GM23338 (cell line): ENCODE measurements around the gene LMF2. TPM values are rescaled to one million over a fixed set of nuclear protein-coding genes. Genes with fewer than 3 reads are reported as not detected.

Experiments used
- ATAC-seq: fragments of 200-7000 bp; cut with Tn5 transposase; 3 replicates; pipeline ENCODE4 v1.9.1; 2020
- DNase-seq: peaks from one replicate; pipeline ENCODE4 v3.0.0-alpha.2; 2015; ENCODE audit warnings: low spot score
- H2AFZ ChIP-seq: fragments of 200-600 bp; sonication (generic); 2 replicates; pipeline ENCODE4 v1.8.0; 2016; ENCODE audit warnings: antibody characterized with exemption, mild to moderate bottlenecking, moderate library complexity
- H3F3A ChIP-seq: fragments of 200-600 bp; sonication (generic); replicated peaks from 2 replicates; pipeline ENCODE4 v1.8.0; 2017; ENCODE audit warnings: antibody characterized with exemption, mixed run types, low read depth
- H3K27ac ChIP-seq: fragments of 200-600 bp; sonication (generic); 2 replicates; pipeline ENCODE4 v1.6.1; 2016; ENCODE audit warnings: low read depth
- H3K27me3 ChIP-seq: fragments of 200-600 bp; sonication (generic); 2 replicates; pipeline ENCODE4 v1.8.0; 2016; ENCODE audit warnings: mild to moderate bottlenecking, mixed run types, moderate library complexity; ENCODE audit not compliant: insufficient read depth
- H3K36me3 ChIP-seq: fragments of 200-600 bp; sonication (generic); 2 replicates; pipeline ENCODE4 v1.8.0; 2016; ENCODE audit warnings: mild to moderate bottlenecking; ENCODE audit not compliant: insufficient read depth
- H3K4me1 ChIP-seq: fragments of 200-600 bp; sonication (generic); 2 replicates; pipeline ENCODE4 v1.8.0; 2016; ENCODE audit warnings: mild to moderate bottlenecking, moderate library complexity; ENCODE audit not compliant: insufficient read depth
- H3K4me2 ChIP-seq: fragments of 200-600 bp; sonication (generic); 2 replicates; pipeline ENCODE4 v1.7.1; 2017; ENCODE audit warnings: mixed run types
- H3K4me3 ChIP-seq: fragments of 200-600 bp; sonication (generic); 2 replicates; pipeline ENCODE4 v1.6.1; 2016; ENCODE audit warnings: mixed run types
- H3K79me2 ChIP-seq: fragments of 200-600 bp; sonication (generic); replicated peaks from 2 replicates; pipeline ENCODE4 v1.8.0; 2017; ENCODE audit warnings: mild to moderate bottlenecking; ENCODE audit not compliant: insufficient read depth
- H3K9me2 ChIP-seq: fragments of 200-600 bp; sonication (generic); 2 replicates; pipeline ENCODE4 v1.8.0; 2017; ENCODE audit not compliant: insufficient read depth
- H4K20me1 ChIP-seq: fragments of 200-600 bp; sonication (generic); replicated peaks from 2 replicates; pipeline ENCODE4 v1.8.0; 2017; ENCODE audit warnings: mild to moderate bottlenecking; ENCODE audit not compliant: insufficient read depth
- H3K27ac Mint-ChIP-seq: 2 replicates; pipeline ENCODE4 v1.8.0; 2020; ENCODE audit warnings: inconsistent platforms, mild to moderate bottlenecking, moderate library complexity, mixed read lengths
- H3K27me3 Mint-ChIP-seq: 3 replicates; pipeline ENCODE4 v1.8.0; 2022; ENCODE audit warnings: low read depth, mild to moderate bottlenecking, moderate library complexity, mixed read lengths, inconsistent platforms; ENCODE audit not compliant: insufficient read depth, poor library complexity
- H3K36me3 Mint-ChIP-seq: 3 replicates; pipeline ENCODE4 v1.8.0; 2021; ENCODE audit warnings: low read depth, mild to moderate bottlenecking, inconsistent platforms, moderate library complexity, mixed read lengths
- H3K4me1 Mint-ChIP-seq: 3 replicates; pipeline ENCODE4 v1.8.0; 2020; ENCODE audit warnings: mild to moderate bottlenecking, inconsistent platforms, mixed read lengths
- H3K4me3 Mint-ChIP-seq: 3 replicates; pipeline ENCODE4 v1.8.0; 2021; ENCODE audit warnings: moderate library complexity, mild to moderate bottlenecking, inconsistent platforms, mixed read lengths
- H3K9me3 Mint-ChIP-seq: 3 replicates; pipeline ENCODE4 v1.8.0; 2020; ENCODE audit warnings: moderate library complexity, mild to moderate bottlenecking, inconsistent platforms, mixed read lengths
- CREB1 ChIP-seq: fragments of 250-450 bp; sonication (Bioruptor Pico); IDR thresholded peaks from 2 replicates; pipeline ENCODE4 v1.5.0; 2020; ENCODE audit warnings: low read depth, mild to moderate bottlenecking, moderate library complexity
- ETS1 ChIP-seq: IDR thresholded peaks from 2 replicates; pipeline ENCODE4 v1.6.1; 2016; ENCODE audit warnings: antibody characterized with exemption
- EZH2 ChIP-seq: fragments of 200-600 bp; sonication (generic); IDR thresholded peaks from one replicate; pipeline ENCODE4 v1.8.0; 2017; ENCODE audit warnings: antibody characterized with exemption, mild to moderate bottlenecking, low read depth; ENCODE audit not compliant: unreplicated experiment
- JUNB ChIP-seq: IDR thresholded peaks from one replicate; pipeline ENCODE4 v1.6.1; 2016; ENCODE audit warnings: antibody characterized with exemption; ENCODE audit not compliant: unreplicated experiment
- NANOG ChIP-seq: IDR thresholded peaks from 2 replicates; pipeline ENCODE4 v1.6.1; 2016; ENCODE audit warnings: antibody characterized with exemption, borderline replicate concordance
- POLR2AphosphoS5 ChIP-seq: IDR thresholded peaks from 2 replicates; pipeline ENCODE4 v1.6.1; 2016; ENCODE audit warnings: antibody characterized with exemption, low read depth
- STAT1 ChIP-seq: IDR thresholded peaks from one replicate; pipeline ENCODE4 v1.6.1; 2016; ENCODE audit warnings: antibody characterized with exemption; ENCODE audit not compliant: unreplicated experiment
- ZNF114 ChIP-seq: fragments of 250-450 bp; sonication (Bioruptor Pico); IDR thresholded peaks from 2 replicates; pipeline ENCODE4 v1.5.0; 2020; ENCODE audit warnings: mild to moderate bottlenecking, moderate library complexity
- ZNF331 ChIP-seq: fragments of 250-450 bp; sonication (Bioruptor Pico); IDR thresholded peaks from 2 replicates; pipeline ENCODE4 v1.5.0; 2020; ENCODE audit warnings: low read depth, mild to moderate bottlenecking, moderate library complexity
- polyA plus RNA-seq: library from polyadenylated mRNA; unstranded; fragments of >200 nt; fragmentation: Nextera tagmentation; extraction: Ambion mirVana; gene quantifications from 2 replicates; pipeline ENCODE4 v1.2.1, GENCODE V29; 2016
- total RNA-seq: library from RNA; depleted of rRNA; stranded (reverse); fragments of >200 nt; shearing (Covaris generic); gene quantifications from 2 replicates; pipeline ENCODE4 v1.2.3, GENCODE V29; 2014
- TF ChIP-seq, protein P1 (sequence below), 2 experiments: fragments of 200-600 bp in 1 of 2; sonication (generic) in 1 of 2; conservative IDR thresholded peaks; 2 replicates each; pipeline versions ENCODE4 v1.5.1 to v1.6.1; 2016 to 2017; ENCODE audit warnings: antibody characterized with exemption in 2 of 2, low read depth in 2 of 2, mild to moderate bottlenecking in 2 of 2, moderate library complexity in 1 of 2
- TF ChIP-seq, protein P2 (sequence below): IDR thresholded peaks from one replicate; pipeline ENCODE4 v1.6.1; 2018; ENCODE audit warnings: antibody characterized with exemption; ENCODE audit not compliant: unreplicated experiment

Gene LMF2
- total and polyA plus RNA-seq, 2 experiments from 2014 or later, result 15.6 to 36.3 TPM

DNA sequence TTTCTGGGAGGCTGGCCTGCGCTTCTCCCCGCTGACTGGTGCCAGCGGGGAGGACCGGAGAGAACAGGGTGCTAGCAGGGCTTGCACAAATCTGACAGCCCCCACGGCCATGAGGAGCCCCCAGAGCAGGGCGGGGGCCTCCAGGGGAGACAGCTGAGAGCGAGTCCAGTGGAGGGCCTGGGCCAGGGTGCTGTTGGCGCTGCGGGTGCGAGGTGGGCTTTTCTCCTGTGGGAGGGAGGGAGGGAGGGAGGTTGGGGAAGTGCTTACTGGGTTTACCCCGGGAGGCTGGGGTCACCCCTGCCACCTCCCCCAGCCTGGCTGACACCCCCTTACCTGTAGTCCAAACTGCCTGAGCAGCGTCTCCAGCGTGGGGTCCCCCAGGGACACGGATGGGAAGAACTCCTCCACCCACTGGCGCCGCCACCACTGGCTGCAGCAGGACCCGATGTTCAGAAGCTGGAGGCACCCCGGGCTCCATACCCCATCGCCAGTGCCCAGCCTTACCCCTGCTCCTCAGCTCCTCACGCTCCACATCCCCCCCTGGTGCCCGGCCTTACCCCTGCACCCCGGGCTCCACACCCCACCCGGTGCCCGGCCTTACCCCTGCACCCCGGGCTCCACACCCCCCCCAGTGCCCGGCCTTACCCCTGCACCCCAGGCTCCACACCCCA lies 3.9 kb downstream of the LMF2 start:
- ATAC-seq (peak; percentile 9), DNase-seq (peak; percentile 47)
- Histone ChIP-seq H3K4me2 (no peak overlapping the region), H3K9me2 (no peaks in the 10 kb centered on the region), H3K27ac (no peak overlapping the region), H3K79me2 (peaks cover 2% of the 10 kb centered on the region), H3F3A (0 out of 2 replicates have a peak, but pooled peaks cover 1% of the 10 kb centered on the region), H3K4me3 (no peak overlapping the region), H3K36me3 (no peaks in the 10 kb centered on the region), H3K27me3 (no peaks in the 10 kb centered on the region), H3K4me1 (peaks cover 1% of the 10 kb centered on the region), H4K20me1 (peaks cover 2% of the 10 kb centered on the region), H2AFZ (no peak overlapping the region)
- TF ChIP-seq, protein P1, sequence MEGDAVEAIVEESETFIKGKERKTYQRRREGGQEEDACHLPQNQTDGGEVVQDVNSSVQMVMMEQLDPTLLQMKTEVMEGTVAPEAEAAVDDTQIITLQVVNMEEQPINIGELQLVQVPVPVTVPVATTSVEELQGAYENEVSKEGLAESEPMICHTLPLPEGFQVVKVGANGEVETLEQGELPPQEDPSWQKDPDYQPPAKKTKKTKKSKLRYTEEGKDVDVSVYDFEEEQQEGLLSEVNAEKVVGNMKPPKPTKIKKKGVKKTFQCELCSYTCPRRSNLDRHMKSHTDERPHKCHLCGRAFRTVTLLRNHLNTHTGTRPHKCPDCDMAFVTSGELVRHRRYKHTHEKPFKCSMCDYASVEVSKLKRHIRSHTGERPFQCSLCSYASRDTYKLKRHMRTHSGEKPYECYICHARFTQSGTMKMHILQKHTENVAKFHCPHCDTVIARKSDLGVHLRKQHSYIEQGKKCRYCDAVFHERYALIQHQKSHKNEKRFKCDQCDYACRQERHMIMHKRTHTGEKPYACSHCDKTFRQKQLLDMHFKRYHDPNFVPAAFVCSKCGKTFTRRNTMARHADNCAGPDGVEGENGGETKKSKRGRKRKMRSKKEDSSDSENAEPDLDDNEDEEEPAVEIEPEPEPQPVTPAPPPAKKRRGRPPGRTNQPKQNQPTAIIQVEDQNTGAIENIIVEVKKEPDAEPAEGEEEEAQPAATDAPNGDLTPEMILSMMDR (conservative IDR thresholded peaks at IDR 0.05; ENCODE audit: low read depth in 2 of 2), result peak in 1 of 2 experiments; percentile 42; a peak in 2 of 4 replicates
- TF ChIP-seq POLR2AphosphoS5, result no peak
- peaks cover 13% of the 10 kb centered on the region for H3K27me3 Mint-ChIP-seq
- no peak overlapping the region for H3K4me3 Mint-ChIP-seq
- H3K9me3 Mint-ChIP-seq, result no peaks in the 10 kb centered on the region
- no peaks in the 10 kb centered on the region; the same call in 2 of the 3 replicates for H3K36me3 Mint-ChIP-seq
- H3K27ac Mint-ChIP-seq, result no peak overlapping the region
- H3K4me1 Mint-ChIP-seq, result peaks cover 2% of the 10 kb centered on the region

GRCh38 chr22:50502628-50503474 lies 4.7 kb downstream of the LMF2 start:
- TF ChIP-seq EZH2 (no peak), ZNF114 (CRISPR knock-in tag) (no peak), NANOG (no peak), POLR2AphosphoS5 (no peak)
- DNase-seq (no peak), ATAC-seq (no peak)
- H3K9me3 Mint-ChIP-seq, result no peaks in the 10 kb centered on the region
- peaks cover 3% of the 10 kb centered on the region; the same call in 2 of the 3 replicates for H3K4me1 Mint-ChIP-seq
- H4K20me1 ChIP-seq, result no peaks in the 10 kb centered on the region
- H2AFZ ChIP-seq, result no peak overlapping the region
- H3F3A ChIP-seq, result peaks cover 5% of the 10 kb centered on the region; the same call in 1 of the 2 replicates
- H3K27ac ChIP-seq, result no peak overlapping the region
- peaks cover 14% of the 10 kb centered on the region for H3K27me3 Mint-ChIP-seq
- H3K4me1 ChIP-seq, result no peaks in the 10 kb centered on the region
- H3K4me2 ChIP-seq, result no peak overlapping the region
- H3K36me3 ChIP-seq, result no peaks in the 10 kb centered on the region
- no peak overlapping the region for H3K4me3 ChIP-seq
- H3K27me3 ChIP-seq, result no peaks in the 10 kb centered on the region
- H3K79me2 ChIP-seq, result no peaks in the 10 kb centered on the region
- no peaks in the 10 kb centered on the region; the same call in 2 of the 3 replicates for H3K36me3 Mint-ChIP-seq
- no peaks in the 10 kb centered on the region for H3K9me2 ChIP-seq
- H3K4me3 Mint-ChIP-seq, result no peak overlapping the region
- H3K27ac Mint-ChIP-seq, result no peak overlapping the region

DNA sequence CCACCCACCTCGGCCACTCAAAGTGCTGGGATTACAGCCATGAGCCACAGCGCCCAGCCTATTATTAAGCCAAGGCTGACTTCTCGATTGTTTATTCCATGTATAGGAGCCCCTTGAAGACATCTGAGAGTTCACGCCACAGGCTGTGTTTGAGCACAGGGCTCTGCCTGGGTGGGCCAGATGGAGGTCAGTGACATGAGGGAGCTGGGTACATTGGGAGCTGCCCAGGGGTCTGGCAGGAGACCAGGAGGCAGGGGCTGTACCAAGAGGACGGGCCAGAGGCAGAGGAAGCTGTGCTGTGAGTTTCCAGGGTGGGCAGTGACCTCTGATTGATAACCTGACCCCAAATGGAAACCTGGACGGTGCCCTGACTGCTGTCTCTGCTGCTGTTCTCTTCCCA lies 5.4 kb downstream of the LMF2 start:
- ATAC-seq, result no peak
- H3K9me3 Mint-ChIP-seq, result no peaks in the 10 kb centered on the region
- no peak overlapping the region for H3K27ac Mint-ChIP-seq
- no peak for TF ChIP-seq EZH2
- TF ChIP-seq ETS1, result no peak
- no peak for TF ChIP-seq CREB1
- TF ChIP-seq, protein P2, sequence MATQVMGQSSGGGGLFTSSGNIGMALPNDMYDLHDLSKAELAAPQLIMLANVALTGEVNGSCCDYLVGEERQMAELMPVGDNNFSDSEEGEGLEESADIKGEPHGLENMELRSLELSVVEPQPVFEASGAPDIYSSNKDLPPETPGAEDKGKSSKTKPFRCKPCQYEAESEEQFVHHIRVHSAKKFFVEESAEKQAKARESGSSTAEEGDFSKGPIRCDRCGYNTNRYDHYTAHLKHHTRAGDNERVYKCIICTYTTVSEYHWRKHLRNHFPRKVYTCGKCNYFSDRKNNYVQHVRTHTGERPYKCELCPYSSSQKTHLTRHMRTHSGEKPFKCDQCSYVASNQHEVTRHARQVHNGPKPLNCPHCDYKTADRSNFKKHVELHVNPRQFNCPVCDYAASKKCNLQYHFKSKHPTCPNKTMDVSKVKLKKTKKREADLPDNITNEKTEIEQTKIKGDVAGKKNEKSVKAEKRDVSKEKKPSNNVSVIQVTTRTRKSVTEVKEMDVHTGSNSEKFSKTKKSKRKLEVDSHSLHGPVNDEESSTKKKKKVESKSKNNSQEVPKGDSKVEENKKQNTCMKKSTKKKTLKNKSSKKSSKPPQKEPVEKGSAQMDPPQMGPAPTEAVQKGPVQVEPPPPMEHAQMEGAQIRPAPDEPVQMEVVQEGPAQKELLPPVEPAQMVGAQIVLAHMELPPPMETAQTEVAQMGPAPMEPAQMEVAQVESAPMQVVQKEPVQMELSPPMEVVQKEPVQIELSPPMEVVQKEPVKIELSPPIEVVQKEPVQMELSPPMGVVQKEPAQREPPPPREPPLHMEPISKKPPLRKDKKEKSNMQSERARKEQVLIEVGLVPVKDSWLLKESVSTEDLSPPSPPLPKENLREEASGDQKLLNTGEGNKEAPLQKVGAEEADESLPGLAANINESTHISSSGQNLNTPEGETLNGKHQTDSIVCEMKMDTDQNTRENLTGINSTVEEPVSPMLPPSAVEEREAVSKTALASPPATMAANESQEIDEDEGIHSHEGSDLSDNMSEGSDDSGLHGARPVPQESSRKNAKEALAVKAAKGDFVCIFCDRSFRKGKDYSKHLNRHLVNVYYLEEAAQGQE, result no peak
- TF ChIP-seq STAT1, result no peak
- no peak for TF ChIP-seq JUNB
- TF ChIP-seq ZNF331 (CRISPR knock-in tag), result no peak
- no peak for TF ChIP-seq NANOG

More for the DNA sequence above, 5.4 kb downstream of the LMF2 start:
- H3K36me3 ChIP-seq, result no peaks in the 10 kb centered on the region
- no peak overlapping the region for H3K4me3 ChIP-seq
- no peaks in the 10 kb centered on the region for H3K4me1 ChIP-seq
- Mint-ChIP-seq H3K4me3 (no peak overlapping the region), H3K4me1 (peaks cover 3% of the 10 kb centered on the region; the same call in 2 of the 3 replicates), H3K36me3 (no peaks in the 10 kb centered on the region; the same call in 2 of the 3 replicates), H3K27me3 (peaks cover 15% of the 10 kb centered on the region)
- H3K27me3 ChIP-seq, result no peaks in the 10 kb centered on the region
- DNase-seq, result no peak
- H3K9me2 ChIP-seq, result no peaks in the 10 kb centered on the region
- H3F3A ChIP-seq, result peaks cover 5% of the 10 kb centered on the region; the same call in 1 of the 2 replicates
- H3K79me2 ChIP-seq, result no peaks in the 10 kb centered on the region
- H4K20me1 ChIP-seq, result no peaks in the 10 kb centered on the region
- no peak overlapping the region for H3K4me2 ChIP-seq
- H3K27ac ChIP-seq, result no peak overlapping the region
- H2AFZ ChIP-seq, result no peak overlapping the region
